Mesenchymal stem cell (in vitro differentiated cells and primary cell): ENCODE measurements around the gene ZNF276.

Experiments
- DNase-seq: peaks from one replicate; pipeline ENCODE4 v3.0.0-alpha.2; 2013
- H2AFZ ChIP-seq: one replicate; pipeline ENCODE4 v1.6.1; 2013; ENCODE audit warnings: low read depth, mild to moderate bottlenecking, control low read depth, inconsistent platforms, low read length, moderate library complexity
- H2AK5ac ChIP-seq: 2 replicates; pipeline ENCODE4 v1.6.1; 2013; ENCODE audit warnings: low read length, moderate library complexity, mild to moderate bottlenecking, inconsistent platforms; ENCODE audit not compliant: severe bottlenecking
- H2BK120ac ChIP-seq: one replicate; pipeline ENCODE4 v1.6.1; 2013; ENCODE audit warnings: low read depth, mild to moderate bottlenecking, inconsistent platforms, low read length, moderate library complexity
- H2BK12ac ChIP-seq, 2 experiments: one replicate each; pipeline ENCODE4 v1.6.1; 2013; ENCODE audit warnings: inconsistent platforms in 2 of 2, low read length in 2 of 2, mild to moderate bottlenecking in 2 of 2, moderate library complexity in 2 of 2, control low read depth in 1 of 2
- H2BK15ac ChIP-seq: one replicate; pipeline ENCODE4 v1.6.1; 2013; ENCODE audit warnings: mild to moderate bottlenecking, low read depth, inconsistent platforms; ENCODE audit not compliant: poor library complexity, severe bottlenecking
- H2BK5ac ChIP-seq: 2 replicates; pipeline ENCODE4 v1.6.1; 2013; ENCODE audit warnings: low read depth, mild to moderate bottlenecking, low read length, control low read depth, inconsistent platforms; ENCODE audit not compliant: poor library complexity, severe bottlenecking
- H3K14ac ChIP-seq, 2 experiments: one replicate each; pipeline ENCODE4 v1.6.1; 2013; ENCODE audit warnings: inconsistent platforms in 2 of 2, low read length in 2 of 2, control low read depth in 1 of 2, mild to moderate bottlenecking in 1 of 2, moderate library complexity in 1 of 2
- H3K18ac ChIP-seq, 2 experiments: one replicate each; pipeline ENCODE4 v1.6.1; 2013; ENCODE audit warnings: inconsistent platforms in 2 of 2, low read length in 2 of 2, control low read depth in 1 of 2, low read depth in 1 of 2, mild to moderate bottlenecking in 1 of 2
- H3K23ac ChIP-seq, 2 experiments: one replicate each; pipeline ENCODE4 v1.6.1; 2013; ENCODE audit warnings: inconsistent platforms in 2 of 2, low read length in 2 of 2, mild to moderate bottlenecking in 2 of 2, moderate library complexity in 2 of 2, control low read depth in 1 of 2
- H3K27ac ChIP-seq: 2 replicates; pipeline ENCODE4 v1.5.1; 2013; ENCODE audit warnings: mild to moderate bottlenecking, moderate library complexity, low read length, control low read depth, inconsistent platforms; ENCODE audit not compliant: poor library complexity, severe bottlenecking
- H3K27me3 ChIP-seq, 2 experiments: 2 replicates each; pipeline versions ENCODE4 v1.6.1 to v1.7.0; 2013; ENCODE audit warnings: low read length in 2 of 2, mild to moderate bottlenecking in 2 of 2, moderate library complexity in 2 of 2, control low read depth in 1 of 2, inconsistent platforms in 1 of 2; ENCODE audit not compliant: control insufficient read depth in 1 of 2, insufficient read depth in 1 of 2
- H3K36me3 ChIP-seq, 2 experiments: 2 replicates each; pipeline versions ENCODE4 v1.6.1 to v1.7.0; 2013; ENCODE audit warnings: low read length in 2 of 2, control low read depth in 1 of 2, inconsistent platforms in 1 of 2, low read depth in 1 of 2, mild to moderate bottlenecking in 1 of 2; ENCODE audit not compliant: insufficient read depth in 2 of 2, control insufficient read depth in 1 of 2
- H3K4ac ChIP-seq, 2 experiments: one replicate each; pipeline ENCODE4 v1.6.1; 2013; ENCODE audit warnings: inconsistent platforms in 2 of 2, low read length in 2 of 2, mild to moderate bottlenecking in 2 of 2, moderate library complexity in 2 of 2, control low read depth in 1 of 2, low read depth in 1 of 2
- H3K4me1 ChIP-seq: 2 replicates; pipeline ENCODE4 v1.6.1; 2013; ENCODE audit warnings: low read depth, low read length, control low read depth; ENCODE audit not compliant: control insufficient read depth, insufficient read depth
- H3K4me2 ChIP-seq: 2 replicates; pipeline ENCODE4 v1.6.1; 2013; ENCODE audit warnings: low read length, mild to moderate bottlenecking, inconsistent platforms; ENCODE audit not compliant: poor library complexity, severe bottlenecking
- H3K4me3 ChIP-seq, 2 experiments: 2 replicates each; pipeline versions ENCODE4 v1.5.1 to v1.7.0; 2013; ENCODE audit warnings: low read length in 2 of 2, mild to moderate bottlenecking in 2 of 2, control low read depth in 1 of 2, low read depth in 1 of 2; ENCODE audit not compliant: insufficient read depth in 1 of 2
- H3K79me1 ChIP-seq: replicated peaks from 2 replicates; pipeline ENCODE4 v1.6.1; 2013; ENCODE audit warnings: mild to moderate bottlenecking, control low read depth, low read length, inconsistent platforms; ENCODE audit not compliant: poor library complexity, severe bottlenecking
- H3K9ac ChIP-seq: 2 replicates; pipeline ENCODE4 v1.7.0; 2013; ENCODE audit warnings: mild to moderate bottlenecking, low read length, moderate library complexity
- H3K9me3 ChIP-seq: 2 replicates; pipeline ENCODE4 v1.7.0; 2013; ENCODE audit warnings: mild to moderate bottlenecking, low read length; ENCODE audit not compliant: control insufficient read depth
- H4K8ac ChIP-seq: one replicate; pipeline ENCODE4 v1.6.1; 2013; ENCODE audit warnings: inconsistent platforms, mild to moderate bottlenecking, low read length, moderate library complexity
- H4K91ac ChIP-seq: one replicate; pipeline ENCODE4 v1.6.1; 2013; ENCODE audit warnings: mild to moderate bottlenecking, low read length, inconsistent platforms
- WGBS: methylation state at CpG from one replicate; pipeline ENCODE4 v1.1.7; 2013; ENCODE audit warnings: mixed read lengths; 5-methylcytosine and 5-hydroxymethylcytosine counted together

The ZNF276 gene

GRCh38 chr16:89748921-89749320, 27.6 kb downstream of the ZNF276 start:
- Histone ChIP-seq H3K79me1 (peaks cover 4% of the 10 kb centered on the region), H3K4me3 (no peak overlapping the region), H2AK5ac (no peak overlapping the region), H2BK12ac (no peak overlapping the region), H3K4me1 (no peaks in the 10 kb centered on the region), H3K9me3 (no peaks in the 10 kb centered on the region), H3K27me3 (no peaks in the 10 kb centered on the region), H2BK5ac (no peak overlapping the region), H3K4me2 (no peak overlapping the region), H3K27ac (no peak overlapping the region), H3K36me3 (peaks cover 15 to 26% of the 10 kb centered on the region in 2 experiments), H3K14ac (no peak overlapping the region), H3K4ac (no peak overlapping the region), H3K23ac (no peak overlapping the region), H2BK15ac (no peak overlapping the region), H2AFZ (no peak overlapping the region), H2BK120ac (no peak overlapping the region), H3K9ac (no peak overlapping the region), H4K8ac (no peak overlapping the region), H3K18ac (no peak overlapping the region), H4K91ac (no peak overlapping the region)
- no peak for DNase-seq
- WGBS, result 96% methylated on average over 8 of the region's 11 CpGs

- no peaks in the 10 kb centered on the region for H3K4me1 ChIP-seq
- H2AFZ ChIP-seq, result no peak overlapping the region
- H3K4me3 ChIP-seq, result no peak overlapping the region
- H3K4ac ChIP-seq, result no peak overlapping the region
- no peak overlapping the region for H3K9ac ChIP-seq
- DNase-seq, result no peak
- peaks cover 15 to 25% of the 10 kb centered on the region in 2 experiments for H3K36me3 ChIP-seq
- no peak overlapping the region for H4K8ac ChIP-seq
- no peaks in the 10 kb centered on the region for H3K9me3 ChIP-seq
- H3K4me2 ChIP-seq, result no peak overlapping the region
- H3K18ac ChIP-seq, result no peak overlapping the region
- H2BK12ac ChIP-seq, result no peak overlapping the region
- no peak overlapping the region for H3K14ac ChIP-seq
- H3K23ac ChIP-seq, result no peak overlapping the region
- WGBS, result 96% methylated on average over 10 of the region's 10 CpGs
- no peak overlapping the region for H2BK5ac ChIP-seq
- H2BK120ac ChIP-seq, result no peak overlapping the region
- no peak overlapping the region for H3K27ac ChIP-seq
- H3K79me1 ChIP-seq, result peaks cover 4% of the 10 kb centered on the region
- no peak overlapping the region for H2BK15ac ChIP-seq
- H4K91ac ChIP-seq, result no peak overlapping the region
- no peaks in the 10 kb centered on the region for H3K27me3 ChIP-seq
- H2AK5ac ChIP-seq, result no peak overlapping the region
Measured at GRCh38 chr16:89749637-89750036, 28.3 kb downstream of the ZNF276 start.

- WGBS, result 92% methylated on average over 26 of the region's 26 CpGs
- Histone ChIP-seq H2BK15ac (no peak overlapping the region), H2BK12ac (no peak overlapping the region), H3K27me3 (no peaks in the 10 kb centered on the region), H3K14ac (no peak overlapping the region), H3K23ac (no peak overlapping the region), H2BK120ac (no peak overlapping the region), H3K4me1 (peaks cover 2% of the 10 kb centered on the region), H3K4ac (no peak overlapping the region), H2AFZ (no peak overlapping the region), H3K9me3 (no peaks in the 10 kb centered on the region), H2AK5ac (no peak overlapping the region), H3K36me3 (peaks cover 6 to 29% of the 10 kb centered on the region in 2 experiments), H3K79me1 (peaks cover 6% of the 10 kb centered on the region), H3K9ac (no peak overlapping the region), H3K4me3 (no peak overlapping the region), H3K4me2 (no peak overlapping the region), H2BK5ac (no peak overlapping the region), H3K18ac (no peak overlapping the region), H3K27ac (no peak overlapping the region), H4K91ac (no peak overlapping the region), H4K8ac (no peak overlapping the region)
- DNase-seq, result no peak
Measured at GRCh38 chr16:89759746-89760340, 38.5 kb downstream of the ZNF276 start.

GRCh38 chr16:89761304-89761922, 40.1 kb downstream of the ZNF276 start:
- DNase-seq, result no peak
- H3K9me3 ChIP-seq, result no peaks in the 10 kb centered on the region
- no peak overlapping the region for H4K8ac ChIP-seq
- no peak overlapping the region for H3K27ac ChIP-seq
- WGBS, result 95% methylated on average over 17 of the region's 17 CpGs
- H3K4ac ChIP-seq, result no peak overlapping the region
- no peak overlapping the region for H3K23ac ChIP-seq
- no peak overlapping the region for H2BK15ac ChIP-seq
- no peak overlapping the region for H3K9ac ChIP-seq
- H2AFZ ChIP-seq, result no peak overlapping the region
- H3K4me1 ChIP-seq, result no peaks in the 10 kb centered on the region
- H2BK5ac ChIP-seq, result no peak overlapping the region
- no peak overlapping the region for H2AK5ac ChIP-seq
- no peak overlapping the region for H2BK12ac ChIP-seq
- no peak overlapping the region for H3K4me2 ChIP-seq
- H3K18ac ChIP-seq, result no peak overlapping the region
- no peak overlapping the region for H3K4me3 ChIP-seq
- H2BK120ac ChIP-seq, result no peak overlapping the region
- no peaks in the 10 kb centered on the region for H3K27me3 ChIP-seq
- no peak overlapping the region for H4K91ac ChIP-seq
- no peak overlapping the region for H3K14ac ChIP-seq
- peaks cover 6 to 29% of the 10 kb centered on the region in 2 experiments for H3K36me3 ChIP-seq
- H3K79me1 ChIP-seq, result peaks cover 4% of the 10 kb centered on the region
